GM12872 (cell line): ENCODE results near the gene OBSCN.

Experiments
- TF ChIP-seq, protein P1 (sequence below): IDR thresholded peaks from 3 replicates; pipeline ENCODE4 v1.5.1; 2011; ENCODE audit warnings: low read depth, mild to moderate bottlenecking, low read length, moderate library complexity; ENCODE audit not compliant: insufficient read depth

Gene OBSCN

DNA sequence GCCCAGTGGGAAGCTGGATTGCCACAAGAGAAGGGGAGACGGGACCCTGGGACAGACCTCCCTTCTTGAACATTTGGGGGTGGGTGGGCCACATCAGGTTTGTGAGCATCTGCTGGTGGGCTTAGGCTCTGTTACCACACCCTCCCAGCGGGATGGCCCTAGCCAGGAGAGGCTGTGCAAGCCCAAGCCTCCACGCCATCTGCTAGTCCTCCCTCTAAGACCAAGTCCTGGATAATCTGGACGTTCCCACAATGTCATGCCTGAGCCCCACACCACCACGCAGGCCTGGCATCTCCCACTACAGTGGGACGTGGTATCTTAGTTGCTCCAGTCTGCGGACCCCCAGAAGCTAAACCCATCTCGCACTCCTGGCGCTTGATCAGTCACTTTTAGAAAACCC, 46.0 kb upstream of the OBSCN start:
- TF ChIP-seq, protein P1, sequence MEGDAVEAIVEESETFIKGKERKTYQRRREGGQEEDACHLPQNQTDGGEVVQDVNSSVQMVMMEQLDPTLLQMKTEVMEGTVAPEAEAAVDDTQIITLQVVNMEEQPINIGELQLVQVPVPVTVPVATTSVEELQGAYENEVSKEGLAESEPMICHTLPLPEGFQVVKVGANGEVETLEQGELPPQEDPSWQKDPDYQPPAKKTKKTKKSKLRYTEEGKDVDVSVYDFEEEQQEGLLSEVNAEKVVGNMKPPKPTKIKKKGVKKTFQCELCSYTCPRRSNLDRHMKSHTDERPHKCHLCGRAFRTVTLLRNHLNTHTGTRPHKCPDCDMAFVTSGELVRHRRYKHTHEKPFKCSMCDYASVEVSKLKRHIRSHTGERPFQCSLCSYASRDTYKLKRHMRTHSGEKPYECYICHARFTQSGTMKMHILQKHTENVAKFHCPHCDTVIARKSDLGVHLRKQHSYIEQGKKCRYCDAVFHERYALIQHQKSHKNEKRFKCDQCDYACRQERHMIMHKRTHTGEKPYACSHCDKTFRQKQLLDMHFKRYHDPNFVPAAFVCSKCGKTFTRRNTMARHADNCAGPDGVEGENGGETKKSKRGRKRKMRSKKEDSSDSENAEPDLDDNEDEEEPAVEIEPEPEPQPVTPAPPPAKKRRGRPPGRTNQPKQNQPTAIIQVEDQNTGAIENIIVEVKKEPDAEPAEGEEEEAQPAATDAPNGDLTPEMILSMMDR: no peak

GRCh38 chr1:228162286-228163006, 45.4 kb upstream of the OBSCN start:
- TF ChIP-seq, protein P1: no peak

GRCh38 chr1:228163007-228163753, 44.7 kb upstream of the OBSCN start:
- TF ChIP-seq, protein P1: no peak

DNA sequence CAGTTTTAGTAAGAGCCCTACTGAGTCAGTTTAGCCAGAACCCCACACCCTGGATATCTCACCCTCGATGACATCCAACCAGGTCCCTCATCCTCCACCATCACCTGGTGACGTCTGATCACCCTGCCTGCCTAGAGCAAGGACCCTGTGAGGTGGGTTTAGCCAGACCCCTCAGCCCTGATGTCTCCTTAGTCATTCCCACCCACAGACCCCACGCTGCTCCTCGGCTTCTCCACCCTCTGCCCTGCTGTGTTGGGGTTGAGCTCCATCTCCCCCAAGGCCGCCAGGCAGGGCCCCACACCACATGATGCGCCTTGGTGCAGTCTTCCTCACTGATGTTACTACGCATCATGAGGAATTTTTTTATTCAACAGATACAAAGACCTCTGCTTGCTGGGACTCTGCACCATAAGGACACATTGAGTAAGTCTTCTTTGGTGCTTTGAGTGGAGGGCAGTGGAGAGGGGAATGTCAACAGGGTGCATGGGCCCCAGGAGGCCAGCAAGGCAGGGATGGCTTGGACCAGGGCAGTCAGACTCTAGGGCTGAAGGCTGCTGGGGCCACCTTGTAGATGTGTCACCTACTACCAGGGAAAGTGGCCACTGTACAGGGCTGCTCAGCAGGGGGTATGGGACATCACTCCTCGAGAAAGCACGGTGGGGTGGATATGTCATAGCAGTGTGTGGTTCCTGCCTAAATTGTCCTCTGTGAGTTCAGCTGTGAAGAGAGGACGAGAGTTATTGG, 43.9 kb upstream of the OBSCN start:
- TF ChIP-seq, protein P1: no peak

- TF ChIP-seq, protein P1: no peak
These were observed 43.1 kb upstream of the OBSCN start for GRCh38 chr1:228164561-228165371.

- TF ChIP-seq, protein P1: peak; percentile 91
These were observed 42.3 kb upstream of the OBSCN start, which contains the start of gene IBA57 for GRCh38 chr1:228165372-228166169. Gene IBA57, plus strand, starts transcription at chr1:228165804. Its CDS starts 13 bp downstream, at chr1:228165817.
